Thymus (tissue), 11 donors: Measurements from ENCODE around the gene SCD5. TPM values are rescaled to one million over a fixed set of nuclear protein-coding genes. Genes with fewer than 3 reads are reported as not detected.

Experiments used
- DNase-seq, 9 donors: peaks; one replicate each; pipeline ENCODE4 v3.0.0-alpha.2; 2013; ENCODE audit warnings: low spot score in 9 of 9, low read depth in 6 of 9, missing footprints in 1 of 9
- H3K27ac ChIP-seq, 2 donors: one replicate each; pipeline ENCODE4 v1.5.1; 2013; ENCODE audit warnings: control low read depth in 1 of 2, low read depth in 1 of 2, low read length in 1 of 2, mild to moderate bottlenecking in 1 of 2, moderate library complexity in 1 of 2
- H3K27me3 ChIP-seq, 2 donors: one replicate each; pipeline ENCODE4 v1.5.1; 2013; ENCODE audit warnings: low read length in 1 of 2; ENCODE audit not compliant: control insufficient read depth in 2 of 2, insufficient read depth in 1 of 2
- H3K36me3 ChIP-seq, 2 donors: one replicate each; pipeline ENCODE4 v1.5.1; 2013; ENCODE audit warnings: low read length in 1 of 2, mild to moderate bottlenecking in 1 of 2, moderate library complexity in 1 of 2; ENCODE audit not compliant: control insufficient read depth in 2 of 2, insufficient read depth in 2 of 2
- H3K4me1 ChIP-seq, 2 donors: one replicate each; pipeline ENCODE4 v1.5.1; 2013; ENCODE audit warnings: low read length in 2 of 2; ENCODE audit not compliant: control insufficient read depth in 2 of 2, insufficient read depth in 2 of 2
- H3K4me3 ChIP-seq, 2 donors: one replicate each; pipeline ENCODE4 v1.5.1; 2013; ENCODE audit warnings: low read length in 2 of 2, control low read depth in 1 of 2, mild to moderate bottlenecking in 1 of 2
- H3K9me3 ChIP-seq, 2 donors: one replicate each; pipeline ENCODE4 v1.5.1; 2013; ENCODE audit warnings: low read length in 1 of 2, mild to moderate bottlenecking in 1 of 2; ENCODE audit not compliant: control insufficient read depth in 2 of 2, insufficient read depth in 1 of 2
- WGBS: extraction: QIAGEN DNeasy Blood & Tissue Kit; methylation state at CpG from one replicate; pipeline ENCODE4 v1.1.7; 2013; 5-methylcytosine and 5-hydroxymethylcytosine counted together
- polyA plus RNA-seq: library from polyadenylated mRNA; stranded (reverse); fragments of 200-250 nt; gene quantifications from one replicate; pipeline ENCODE4 v1.2.3, GENCODE V29; 2013
- total RNA-seq: library from RNA; stranded (reverse); fragments of 120-200 nt; gene quantifications from one replicate; pipeline ENCODE4 v1.2.4, GENCODE V29; 2013
- donor health status: healthy.

SCD5 gene
- total and polyA plus RNA-seq, 2 donors = 6.5 to 20.1 TPM

GRCh38 chr4:82706349-82707000, 92.1 kb downstream of the SCD5 start:
- Histone ChIP-seq H3K9me3 (no peaks in the 10 kb centered on the region), H3K36me3 (no peaks in the 10 kb centered on the region), H3K27me3 (no peaks in the 10 kb centered on the region), H3K27ac (no peak overlapping the region), H3K4me3 (no peak overlapping the region), H3K4me1 (no peaks in the 10 kb centered on the region)
- WGBS = 97% methylated on average over 3 of the region's 3 CpGs
- DNase-seq = no peak

- WGBS = 81% methylated on average over 1 of the region's 1 CpG
- Histone ChIP-seq H3K36me3 (no peaks in the 10 kb centered on the region), H3K9me3 (no peaks in the 10 kb centered on the region), H3K27ac (no peak overlapping the region), H3K4me3 (no peak overlapping the region), H3K27me3 (no peaks in the 10 kb centered on the region), H3K4me1 (no peaks in the 10 kb centered on the region)
- DNase-seq = no peak
Observed at GRCh38 chr4:82705928-82706300, 92.7 kb downstream of the SCD5 start.

- no peak overlapping the region for H3K27ac ChIP-seq
- DNase-seq = no peak
- WGBS = 96% methylated on average over 7 of the region's 7 CpGs
- no peaks in the 10 kb centered on the region for H3K4me1 ChIP-seq
- no peaks in the 10 kb centered on the region for H3K27me3 ChIP-seq
- H3K9me3 ChIP-seq = no peaks in the 10 kb centered on the region
- H3K36me3 ChIP-seq = no peaks in the 10 kb centered on the region
- H3K4me3 ChIP-seq = no peak overlapping the region
Observed at GRCh38 chr4:82705169-82705927, 93.2 kb downstream of the SCD5 start.

DNA sequence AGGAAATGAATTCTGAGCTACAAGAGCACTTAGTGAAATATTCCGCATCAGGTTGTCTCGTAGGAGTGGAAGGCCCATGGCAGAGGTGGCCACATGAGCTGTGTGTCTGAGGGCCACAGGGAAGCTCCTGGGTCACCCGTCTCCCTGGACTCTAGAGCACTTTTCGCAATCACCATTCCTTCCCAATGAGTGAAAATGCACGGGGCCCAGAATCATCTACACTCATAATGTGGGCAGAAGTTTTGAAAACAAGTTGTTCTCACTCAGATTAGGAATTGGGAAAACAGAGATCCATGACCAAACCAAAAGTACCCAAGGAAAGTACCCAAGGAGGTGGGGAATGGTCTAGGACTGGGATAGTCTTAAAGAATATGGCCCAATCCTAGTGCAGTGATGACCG, 94.4 kb downstream of the SCD5 start:
- no peaks in the 10 kb centered on the region for H3K4me1 ChIP-seq
- WGBS = 98% methylated on average over 6 of the region's 6 CpGs
- no peaks in the 10 kb centered on the region for H3K27me3 ChIP-seq
- H3K36me3 ChIP-seq = no peaks in the 10 kb centered on the region
- no peak overlapping the region for H3K27ac ChIP-seq
- no peak for DNase-seq
- no peaks in the 10 kb centered on the region for H3K9me3 ChIP-seq
- H3K4me3 ChIP-seq = no peak overlapping the region

GRCh38 chr4:82698412-82698811, 100.2 kb downstream of the SCD5 start:
- no peaks in the 10 kb centered on the region for H3K27me3 ChIP-seq
- H3K4me1 ChIP-seq = no peaks in the 10 kb centered on the region
- no peak overlapping the region for H3K27ac ChIP-seq
- no peak overlapping the region for H3K4me3 ChIP-seq
- no peak for DNase-seq
- 94% methylated on average over 2 of the region's 2 CpGs for WGBS
- no peaks in the 10 kb centered on the region for H3K9me3 ChIP-seq
- H3K36me3 ChIP-seq = no peaks in the 10 kb centered on the region

GRCh38 chr4:82697561-82697960, 101.0 kb downstream of the SCD5 start:
- no peak for DNase-seq
- no peaks in the 10 kb centered on the region for H3K9me3 ChIP-seq
- no peaks in the 10 kb centered on the region for H3K27me3 ChIP-seq
- no peaks in the 10 kb centered on the region for H3K4me1 ChIP-seq
- no peak overlapping the region for H3K27ac ChIP-seq
- H3K36me3 ChIP-seq = no peaks in the 10 kb centered on the region
- 89% methylated on average over 8 of the region's 8 CpGs for WGBS
- no peak overlapping the region for H3K4me3 ChIP-seq

GRCh38 chr4:82696117-82696860, 102.3 kb downstream of the SCD5 start:
- Histone ChIP-seq H3K4me3 (no peak overlapping the region), H3K27ac (no peak overlapping the region), H3K4me1 (no peaks in the 10 kb centered on the region), H3K36me3 (no peaks in the 10 kb centered on the region), H3K27me3 (no peaks in the 10 kb centered on the region), H3K9me3 (no peaks in the 10 kb centered on the region)
- no peak for DNase-seq
- WGBS = over 99% methylated on average over 5 of the region's 5 CpGs

- no peaks in the 10 kb centered on the region for H3K36me3 ChIP-seq
- H3K4me3 ChIP-seq = no peak overlapping the region
- 96% methylated on average over 4 of the region's 4 CpGs for WGBS
- no peaks in the 10 kb centered on the region for H3K4me1 ChIP-seq
- H3K27ac ChIP-seq = no peak overlapping the region
- no peak for DNase-seq
- no peaks in the 10 kb centered on the region for H3K9me3 ChIP-seq
- H3K27me3 ChIP-seq = no peaks in the 10 kb centered on the region
Observed at GRCh38 chr4:82694892-82695291, 103.7 kb downstream of the SCD5 start.

GRCh38 chr4:82694046-82694445, 104.5 kb downstream of the SCD5 start:
- WGBS = 95% methylated on average over 8 of the region's 8 CpGs
- no peak for DNase-seq
- peak overlapping the region in 1 of 2 donors; percentile 9 for H3K27ac ChIP-seq
- H3K9me3 ChIP-seq = no peaks in the 10 kb centered on the region
- no peak overlapping the region for H3K4me3 ChIP-seq
- H3K27me3 ChIP-seq = no peaks in the 10 kb centered on the region
- no peaks in the 10 kb centered on the region for H3K4me1 ChIP-seq
- H3K36me3 ChIP-seq = no peaks in the 10 kb centered on the region
